Measurements from ENCODE around the gene IGFALS.

IGFALS gene

DNA sequence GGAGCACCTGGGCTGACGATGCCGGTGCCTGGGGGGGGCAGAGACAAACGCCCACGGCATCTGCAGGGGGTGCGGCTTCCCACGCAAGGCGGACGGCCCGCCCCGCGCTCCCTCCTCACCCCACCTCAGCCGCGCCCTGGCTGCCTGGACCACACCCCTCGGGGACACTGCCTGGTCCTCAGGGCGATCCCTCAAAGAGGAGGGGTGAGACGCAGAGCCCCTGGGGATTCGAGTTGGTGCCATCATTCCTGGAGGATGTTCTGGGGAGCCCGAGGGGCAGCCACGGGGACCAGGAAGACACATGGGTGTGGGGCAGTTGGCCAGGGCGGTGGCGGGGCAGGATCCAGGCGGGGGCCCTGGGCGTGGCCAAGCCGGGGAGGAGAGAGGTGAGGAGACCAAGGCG is 3.9 kb downstream of the IGFALS start:
- DNase-seq (ENCODE audit: low spot score) = no peak

DNA sequence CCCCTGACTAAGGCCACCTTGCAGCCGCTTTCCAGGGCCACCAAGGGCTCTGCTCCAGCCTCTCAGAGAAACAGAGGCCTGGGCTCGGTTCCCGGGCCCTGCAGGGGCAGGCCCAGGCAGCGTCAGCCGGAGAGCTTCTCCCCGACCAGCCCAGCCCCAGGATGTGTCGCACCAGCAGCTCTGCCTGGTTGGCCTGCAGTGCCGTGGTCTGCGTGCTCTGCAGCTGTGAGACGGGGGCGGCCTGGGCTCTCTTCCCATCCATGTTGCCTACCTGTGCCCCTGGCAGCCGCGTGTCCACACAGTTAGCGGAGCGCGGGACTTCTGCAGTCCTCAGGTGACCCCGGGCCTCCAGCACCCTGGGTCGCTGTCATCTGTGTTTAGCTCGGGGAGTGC is 4.8 kb downstream of the IGFALS start:
- DNase-seq (ENCODE audit: low spot score) = no peak

DNA sequence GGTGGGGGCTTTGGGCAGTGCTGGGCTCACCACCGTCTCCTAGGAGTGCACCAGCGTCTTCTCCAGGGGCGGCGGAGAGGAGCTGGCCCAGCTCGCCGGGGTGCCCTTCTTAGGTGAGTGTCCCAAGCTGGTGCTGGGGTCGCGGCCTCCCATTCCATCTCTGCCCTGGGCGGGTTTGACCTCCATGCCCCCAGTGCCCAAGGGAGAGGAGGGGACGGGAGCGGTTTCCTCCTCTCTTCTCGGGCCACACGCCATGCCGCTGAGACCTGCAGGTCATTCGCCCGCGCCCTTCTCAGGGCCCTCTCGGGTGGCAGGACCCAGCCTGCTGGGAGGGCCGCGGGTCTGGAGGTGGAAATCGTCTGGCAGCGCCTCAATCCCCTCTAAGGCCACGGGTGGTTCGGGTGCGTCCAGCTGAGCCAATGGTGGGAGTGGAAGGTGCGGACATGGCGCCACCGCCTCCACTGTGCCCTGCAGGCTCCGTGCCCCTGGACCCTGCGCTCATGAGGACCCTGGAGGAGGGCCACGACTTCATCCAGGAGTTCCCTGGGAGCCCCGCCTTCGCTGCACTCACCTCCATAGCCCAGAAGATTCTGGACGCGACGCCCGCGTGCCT is 5.3 kb downstream of the IGFALS start:
- DNase-seq (ENCODE audit: low spot score) = no peak

DNA sequence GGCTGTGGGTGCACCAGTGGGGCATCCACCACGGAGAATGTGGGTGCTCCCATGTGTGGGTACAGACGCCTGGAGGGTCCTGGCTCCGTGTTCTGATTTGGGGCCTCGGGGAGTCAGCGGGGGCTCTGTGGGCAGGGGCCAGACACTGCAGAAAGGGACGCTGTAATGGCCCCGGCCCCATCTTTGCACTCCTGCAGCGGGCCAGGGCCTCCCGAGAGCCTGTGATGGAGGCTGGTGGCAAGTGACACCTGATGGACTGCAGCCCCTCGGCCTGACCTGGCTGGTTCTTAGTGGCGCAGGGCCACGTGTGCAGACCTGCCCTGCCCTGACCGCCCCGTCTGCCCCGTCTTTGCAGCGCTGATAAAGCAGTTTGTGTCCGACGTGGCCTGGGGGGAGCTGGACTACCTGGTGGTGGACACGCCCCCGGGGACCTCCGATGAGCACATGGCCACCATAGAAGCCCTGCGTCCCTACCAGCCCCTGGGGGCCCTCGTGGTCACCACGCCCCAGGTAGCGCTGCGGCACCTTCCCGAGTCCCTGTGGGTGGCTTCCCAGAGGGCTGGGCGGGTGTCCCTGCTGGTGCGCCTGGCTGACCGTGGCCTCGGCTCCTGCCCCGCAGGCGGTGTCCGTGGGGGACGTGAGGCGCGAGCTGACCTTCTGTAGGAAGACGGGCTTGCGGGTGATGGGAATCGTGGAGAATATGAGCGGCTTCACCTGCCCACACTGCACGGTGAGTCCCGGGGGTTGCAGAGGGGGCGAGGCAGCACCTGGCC is 6.0 kb downstream of the IGFALS start:
- no peak for DNase-seq (ENCODE audit: low spot score)

DNA sequence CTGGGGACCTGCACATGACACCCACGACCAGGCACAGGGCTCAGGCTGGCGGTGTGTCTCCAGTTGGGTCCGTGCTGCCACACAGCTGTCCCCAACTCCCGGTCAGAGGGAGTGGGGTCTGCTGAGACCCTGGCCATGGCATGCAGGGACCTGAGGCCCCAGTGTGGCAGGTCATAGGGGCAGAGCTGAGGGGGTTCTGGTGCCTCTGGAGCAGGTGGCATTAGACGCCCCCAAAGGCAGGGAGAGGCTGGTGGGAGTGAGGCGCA is 6.5 kb downstream of the IGFALS start:
- DNase-seq (ENCODE audit: low spot score) = no peak

DNA sequence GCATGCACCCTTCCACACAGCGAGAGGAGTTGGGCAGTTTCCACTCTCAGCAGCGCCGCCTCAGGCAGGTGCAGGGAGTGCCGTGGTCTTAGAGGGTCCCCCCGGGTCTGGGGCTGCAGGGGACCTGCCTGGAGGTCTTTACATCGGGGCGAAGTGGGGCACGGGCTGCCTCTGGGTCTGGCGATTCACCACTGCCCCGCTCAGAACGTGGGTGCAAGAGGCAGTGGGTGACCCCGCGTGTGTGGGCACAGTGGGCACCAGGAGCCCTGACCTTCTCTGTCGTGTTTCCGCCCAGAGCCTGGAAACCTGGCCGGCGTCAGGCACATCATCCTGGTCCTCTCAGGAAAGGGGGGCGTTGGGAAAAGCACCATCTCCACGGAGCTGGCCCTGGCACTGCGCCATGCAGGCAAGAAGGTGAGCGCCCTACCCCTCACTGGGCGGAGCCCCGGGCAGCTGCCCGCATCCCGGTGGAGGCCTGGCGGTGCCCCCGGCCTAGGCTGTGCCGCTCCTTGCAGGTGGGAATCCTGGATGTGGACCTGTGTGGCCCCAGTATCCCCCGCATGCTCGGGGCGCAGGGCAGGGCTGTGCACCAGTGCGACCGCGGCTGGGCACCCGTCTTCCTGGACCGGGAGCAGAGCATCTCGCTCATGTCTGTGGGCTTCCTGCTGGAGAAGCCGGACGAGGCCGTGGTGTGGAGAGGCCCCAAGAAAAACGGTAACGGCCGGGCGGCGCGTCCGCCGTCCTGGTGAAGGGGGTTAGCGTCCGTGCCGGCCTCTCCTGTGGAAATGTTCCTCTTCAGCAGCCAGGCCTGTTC is 7.1 kb downstream of the IGFALS start:
- DNase-seq (ENCODE audit: low spot score) = no peak

DNA sequence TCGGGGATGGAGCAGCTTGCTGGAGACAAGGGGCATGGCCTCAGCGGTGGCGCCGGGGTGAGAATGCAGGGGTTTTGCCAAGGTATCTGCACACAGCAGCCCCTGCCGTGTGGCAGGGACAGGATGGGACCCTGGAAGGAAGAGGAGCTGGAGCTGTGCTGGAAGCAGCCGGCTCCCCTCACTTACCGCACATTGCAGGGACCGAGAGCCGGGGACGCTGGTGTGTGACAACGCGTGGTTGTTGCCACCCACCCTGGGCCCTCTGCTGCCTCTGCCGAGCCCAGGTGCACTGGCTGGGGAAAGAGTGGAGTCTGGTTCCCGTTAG is 7.7 kb downstream of the IGFALS start:
- no peak for DNase-seq (ENCODE audit: low spot score)

DNA sequence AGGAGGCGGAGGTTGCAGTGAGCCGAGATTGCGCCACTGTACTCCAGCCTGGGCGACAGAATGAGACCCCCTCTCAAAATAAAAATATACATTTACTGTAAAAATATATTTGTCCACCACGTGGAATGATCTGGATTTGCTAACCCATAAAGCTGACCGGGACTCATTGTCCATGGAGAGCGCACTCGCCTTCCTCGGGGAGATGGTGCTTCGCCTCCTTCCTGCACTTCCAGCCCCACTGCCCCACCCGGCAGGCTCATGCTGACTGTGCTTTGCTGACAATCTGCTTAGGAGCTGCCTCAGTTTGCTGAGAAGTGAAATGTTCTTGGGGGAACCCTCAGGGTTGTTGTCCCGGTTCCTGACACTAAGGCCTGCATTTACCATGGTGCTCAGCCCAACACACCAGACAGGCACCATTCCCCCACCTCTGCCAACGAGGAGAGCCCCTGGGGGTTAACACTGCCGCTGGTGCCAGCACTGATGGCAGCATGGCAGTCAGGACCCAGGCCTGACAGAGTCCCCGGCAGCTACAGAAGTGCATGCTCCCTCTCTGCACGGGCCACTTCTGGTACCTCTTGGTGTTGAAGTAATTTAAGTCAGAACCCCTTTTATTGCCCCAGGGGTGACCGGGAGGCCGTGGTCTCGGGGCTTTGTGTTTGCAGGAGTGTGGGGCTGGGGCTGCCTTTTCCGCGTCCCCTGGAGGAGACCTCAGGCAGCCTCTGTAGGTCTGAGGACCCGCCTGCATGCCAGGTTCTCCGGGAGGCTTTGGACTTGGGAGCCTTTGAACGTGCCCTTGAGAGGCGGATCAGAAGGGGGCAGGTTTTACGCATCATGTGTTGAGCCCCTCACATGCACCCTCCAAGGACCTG is 8.3 kb downstream of the IGFALS start:
- no peak for DNase-seq (ENCODE audit: low spot score)

DNA sequence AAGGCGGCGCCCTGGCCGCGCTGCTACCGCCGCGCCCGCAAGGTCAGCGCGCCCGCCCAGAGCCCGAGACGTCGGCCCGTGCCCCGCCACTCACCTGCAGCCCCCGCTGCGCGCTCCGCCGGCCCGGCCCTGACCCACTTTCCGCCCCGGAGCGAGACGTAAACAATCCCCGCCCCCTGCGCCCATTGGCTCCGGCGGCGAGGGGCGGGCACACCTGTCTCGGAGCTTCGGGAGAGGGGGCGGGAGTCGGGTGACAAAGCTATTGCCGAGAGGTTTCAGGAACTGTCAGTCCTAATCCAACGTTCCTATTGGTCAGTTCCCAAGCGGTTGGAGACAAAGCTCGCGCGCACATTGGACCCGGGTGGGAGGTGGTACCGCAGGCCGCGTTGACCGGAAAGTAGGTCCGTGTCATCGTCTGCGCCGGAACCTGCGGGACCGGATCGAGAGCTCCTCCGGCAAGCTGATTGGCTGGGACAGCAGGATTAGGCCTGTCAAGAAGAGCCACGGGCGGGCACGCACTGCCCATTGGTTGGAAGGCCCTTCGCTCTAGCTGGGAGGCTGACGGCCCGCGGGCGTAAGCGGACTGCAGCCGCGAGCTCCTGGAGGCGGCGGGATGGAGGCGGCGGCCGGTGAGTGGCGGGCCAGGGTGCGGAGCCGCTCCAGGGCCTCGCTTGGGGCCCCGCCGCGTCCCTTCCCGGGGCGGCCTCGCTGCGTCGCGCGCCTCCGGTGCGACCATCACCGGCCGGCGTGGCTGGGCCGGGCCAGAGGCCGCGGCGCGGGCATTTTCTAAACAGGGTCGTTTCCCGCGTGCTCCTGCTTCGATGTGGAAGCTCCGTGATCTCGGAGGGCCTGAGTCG is 10.9 kb downstream of the IGFALS start, which contains the start of the genes NUBP2 and SPSB3:
TSS of gene NUBP2 (plus strand) at position 553 of the 857 bp plus-strand sequence. CDS start at position 614, 61 bp downstream.
TSS of gene SPSB3 (minus strand) at position 164 of the 857 bp plus-strand sequence. CDS start 1,088 bp downstream, outside the sequence.
- peak; percentile 100 for DNase-seq (ENCODE audit: low spot score)

DNA sequence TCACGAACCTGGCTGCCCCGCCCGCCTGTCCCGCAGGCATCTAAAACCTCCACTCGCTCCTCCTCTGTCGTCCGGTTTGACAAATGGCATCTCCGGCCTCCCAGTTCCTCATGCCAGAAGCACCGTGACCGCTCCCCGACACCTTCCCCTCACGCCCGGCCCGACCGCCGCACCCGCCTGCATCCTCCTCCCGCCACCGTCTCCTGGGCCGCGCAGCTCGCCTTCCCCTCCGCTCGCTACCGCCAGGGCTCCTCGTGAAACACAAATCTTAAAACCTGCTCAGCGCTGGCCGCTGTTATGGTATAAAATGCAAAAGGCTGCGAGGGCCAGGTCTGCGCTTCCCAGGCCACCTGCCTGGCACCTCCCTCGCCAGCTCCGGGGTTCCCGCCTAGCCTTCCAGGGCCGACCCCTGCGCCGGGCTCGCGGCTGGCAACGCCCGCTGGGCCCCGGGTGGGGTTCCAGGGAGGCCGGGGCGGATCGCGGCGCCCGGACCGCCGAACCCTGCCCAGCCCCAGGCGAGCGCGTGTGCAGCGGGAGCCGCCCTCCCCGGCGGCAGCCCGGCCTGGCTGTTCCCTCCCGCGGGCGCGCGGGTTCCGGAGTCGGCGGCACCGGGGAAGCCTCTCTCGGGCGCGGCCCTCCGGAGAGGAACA is 11.6 kb downstream of the IGFALS start:
- DNase-seq (ENCODE audit: low spot score) = no peak

DNA sequence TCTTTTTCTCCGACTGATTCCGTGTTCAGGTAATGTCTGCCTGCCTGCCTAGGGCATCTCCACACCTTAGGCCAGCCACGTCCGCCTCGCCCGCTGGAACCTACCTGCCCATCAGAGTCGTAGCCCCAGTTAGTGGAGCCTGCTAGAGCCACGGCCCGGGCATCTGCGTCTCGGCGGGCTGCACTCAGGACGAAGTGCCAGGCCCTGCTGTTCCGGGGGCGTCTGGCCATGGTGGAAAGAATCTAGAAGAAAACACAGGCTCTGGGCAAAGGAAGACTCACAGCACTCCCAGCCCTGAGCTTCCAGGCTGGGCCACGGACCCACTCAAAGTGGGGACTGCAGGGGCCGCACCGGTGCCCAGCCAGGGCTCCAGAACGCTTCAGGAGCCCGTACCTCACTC is 12.3 kb downstream of the IGFALS start:
- no peak for DNase-seq (ENCODE audit: low spot score)

DNA sequence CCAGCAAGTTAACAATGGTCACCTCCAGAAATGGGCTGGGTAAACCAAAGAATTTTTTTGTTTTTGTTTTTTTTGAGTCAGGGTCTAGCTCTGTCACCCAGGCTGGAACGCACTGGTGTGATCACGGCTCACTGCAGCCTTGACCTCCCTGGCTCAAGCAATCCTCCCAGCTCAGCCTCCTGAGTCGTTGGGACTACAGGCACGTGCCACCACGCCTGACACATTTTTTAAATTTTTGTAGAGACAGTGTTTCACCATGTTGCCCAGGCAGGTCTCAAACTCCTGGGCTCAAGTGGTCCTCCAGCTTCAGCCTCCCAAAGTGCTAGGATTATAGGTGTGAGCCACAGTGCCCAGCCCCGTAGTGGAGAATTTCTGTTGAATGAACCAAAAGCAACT is 12.8 kb downstream of the IGFALS start:
- no peak for DNase-seq (ENCODE audit: low spot score)

DNA sequence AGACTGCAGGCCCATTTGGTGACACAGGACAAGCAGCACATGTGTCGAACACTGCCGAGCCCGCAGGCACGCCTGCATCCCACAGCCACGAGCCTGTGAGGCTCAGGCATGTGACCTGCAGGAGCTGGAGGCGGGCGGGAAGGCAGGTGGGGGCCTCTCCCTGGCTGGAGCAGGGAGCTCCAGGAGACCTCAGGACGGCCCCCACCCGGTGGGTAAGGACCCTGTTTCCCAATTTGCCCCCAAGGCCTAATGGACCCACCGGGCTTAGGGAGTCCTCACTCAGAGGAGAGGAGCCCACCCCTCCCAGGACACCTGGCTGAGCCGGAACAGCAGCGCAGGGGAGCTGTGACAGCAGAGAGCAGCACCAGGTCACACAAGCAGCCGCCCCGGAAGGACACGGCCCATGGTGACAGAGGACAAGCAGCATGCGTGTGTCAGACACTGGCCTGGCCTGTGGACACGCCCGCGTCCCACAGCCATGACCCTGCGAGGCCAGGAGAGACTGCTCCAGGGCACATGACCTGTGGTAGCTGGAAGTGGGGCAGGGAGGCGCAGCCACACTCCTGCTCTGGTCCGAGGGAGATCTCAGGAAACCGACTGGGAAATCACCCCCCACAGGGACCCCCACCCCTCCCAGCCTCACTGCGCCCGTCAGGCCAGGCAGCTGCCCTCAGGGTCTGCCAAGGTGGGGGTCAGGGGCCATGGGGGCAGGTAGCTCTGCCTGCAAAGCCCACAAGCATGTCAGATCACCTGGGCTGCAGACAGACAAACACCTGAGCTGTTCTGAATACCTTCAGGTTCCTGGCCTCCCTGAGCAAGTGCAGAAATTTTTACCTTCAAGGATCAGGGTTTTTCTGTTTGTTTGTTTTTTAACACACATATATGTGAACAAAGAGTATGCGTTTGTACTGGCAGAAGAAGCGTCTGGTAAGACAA is 13.5 kb downstream of the IGFALS start:
- no peak for DNase-seq (ENCODE audit: low spot score)

DNA sequence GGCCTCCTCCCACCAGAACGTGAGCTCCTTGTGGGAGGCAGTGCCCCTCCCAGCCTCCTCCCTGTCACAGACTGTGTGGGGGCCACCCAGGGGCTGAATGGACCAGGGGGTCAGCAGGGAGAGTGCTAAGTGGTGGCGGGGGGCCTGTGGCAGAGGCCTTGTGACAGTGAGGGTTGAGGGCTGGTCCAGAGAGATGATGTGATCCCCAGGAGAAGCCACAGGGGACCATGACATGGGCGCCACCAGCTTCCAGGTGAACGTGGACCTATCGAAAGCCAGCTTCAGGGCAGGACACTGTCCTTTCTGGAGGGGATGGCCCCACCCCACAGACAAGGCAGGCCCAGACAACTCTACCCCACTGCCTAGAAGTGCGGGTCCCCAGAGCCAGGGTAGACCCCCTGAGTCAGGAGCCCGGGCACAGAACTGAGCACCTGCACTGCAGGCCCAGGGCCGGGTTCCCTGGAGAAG is 14.2 kb downstream of the IGFALS start:
- no peak for DNase-seq (ENCODE audit: low spot score)

DNA sequence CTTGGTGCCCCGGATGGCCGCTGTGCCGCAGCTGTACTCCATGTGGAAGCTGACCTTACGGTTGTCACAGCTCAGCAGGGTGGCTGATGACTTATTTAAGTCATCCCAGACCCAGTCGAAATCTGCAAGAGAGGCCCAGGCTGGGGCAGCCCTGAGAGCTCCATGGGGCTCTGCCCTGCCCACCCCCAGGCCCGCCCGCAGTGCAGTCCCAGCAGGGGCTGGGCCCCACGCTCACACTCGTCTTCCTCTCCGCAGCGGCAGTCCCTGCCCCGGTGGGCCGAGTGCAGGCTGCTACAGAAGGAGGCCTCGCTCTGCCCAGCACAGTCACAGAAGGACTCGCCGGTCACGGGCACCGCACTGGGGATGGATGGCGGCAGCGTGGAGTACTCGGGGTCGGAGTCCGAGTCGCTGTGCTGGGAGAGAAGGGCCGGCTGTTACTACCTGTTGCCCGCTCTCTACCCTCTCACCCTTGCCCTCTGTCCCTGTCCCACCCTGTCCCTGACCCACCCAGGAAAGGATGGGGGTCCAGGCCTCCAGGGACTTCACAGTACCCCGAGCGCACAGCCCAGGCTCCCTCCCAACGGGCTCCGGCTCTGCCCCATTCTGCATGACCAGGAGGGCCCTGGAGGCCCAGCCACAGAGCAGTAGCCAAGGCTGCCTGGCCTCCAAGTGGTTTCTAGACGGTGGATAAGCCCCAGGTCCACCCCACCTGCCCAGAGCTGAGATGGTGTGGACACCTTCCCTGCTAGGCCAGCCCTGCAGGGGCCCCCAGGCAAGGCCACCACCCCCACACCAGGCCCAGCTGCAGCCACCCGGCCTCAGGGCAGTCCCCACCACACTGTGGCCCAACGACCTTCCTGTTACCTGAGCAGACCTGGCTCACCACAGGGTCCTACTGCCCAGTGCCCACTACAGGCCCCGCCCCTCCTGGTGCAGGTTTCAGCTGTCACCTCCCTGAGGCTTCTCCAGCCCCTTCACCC is 15.0 kb downstream of the IGFALS start:
- DNase-seq (ENCODE audit: low spot score) = no peak

DNA sequence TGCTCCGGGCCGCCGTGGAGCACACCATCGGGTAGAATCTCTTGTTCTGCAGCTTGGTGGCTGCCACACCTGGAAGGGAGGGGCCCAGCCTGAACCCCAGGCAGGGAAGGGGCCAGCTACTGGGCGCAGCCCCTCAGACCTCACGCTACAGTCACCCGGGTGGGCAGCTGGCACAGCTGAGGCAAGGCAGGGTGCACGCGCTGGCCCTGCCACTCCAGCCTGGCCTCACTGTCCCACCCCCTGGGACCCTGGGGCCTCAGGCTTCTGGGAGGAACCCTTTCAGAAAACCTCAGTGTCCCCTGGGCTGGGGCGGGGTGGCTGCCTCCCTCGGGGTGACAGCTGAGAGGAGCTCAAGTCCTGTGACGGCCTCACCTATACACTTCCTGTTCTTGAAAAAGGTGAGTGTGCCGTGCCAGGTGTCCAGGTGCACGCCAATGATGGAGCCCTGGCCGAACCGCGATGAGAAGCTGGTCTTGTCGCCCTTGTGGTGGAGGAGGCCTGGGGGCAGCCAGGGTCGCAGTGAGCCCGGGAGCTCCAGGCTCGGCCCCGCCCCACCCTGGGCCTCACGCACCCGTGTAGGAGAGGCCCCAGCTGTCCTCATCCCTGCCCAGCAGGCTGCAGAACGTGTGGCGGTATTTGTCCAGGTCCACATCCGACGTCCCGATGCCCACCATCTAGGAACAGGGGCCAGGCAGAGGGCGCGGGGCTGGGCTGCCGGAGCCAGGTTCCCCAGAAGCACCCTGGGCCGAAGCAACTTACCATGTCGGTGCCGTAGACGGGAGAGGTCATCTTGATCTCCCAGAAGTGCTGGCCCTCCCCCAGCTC is 15.9 kb downstream of the IGFALS start:
- DNase-seq (ENCODE audit: low spot score) = no peak

DNA sequence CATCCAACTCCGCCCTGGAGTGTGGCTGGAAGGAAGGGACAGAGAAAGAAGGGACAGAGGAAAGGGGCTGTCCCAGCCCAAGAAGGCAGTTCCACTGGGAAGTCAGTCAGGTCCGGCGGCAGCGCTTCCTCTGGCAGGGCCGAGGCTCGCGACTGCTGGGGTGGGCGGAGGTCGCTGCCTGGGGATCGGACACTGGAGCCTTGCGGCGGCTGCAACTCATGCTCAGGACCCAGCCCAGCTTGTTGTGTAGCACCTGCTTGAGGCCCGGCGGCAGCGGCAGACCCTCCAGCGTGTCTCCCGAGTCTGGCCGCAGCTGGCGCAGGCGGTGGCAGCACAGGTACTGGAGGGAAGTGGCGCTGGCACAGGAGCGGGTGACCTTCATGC is 16.5 kb downstream of the IGFALS start:
- no peak for DNase-seq (ENCODE audit: low spot score)

DNA sequence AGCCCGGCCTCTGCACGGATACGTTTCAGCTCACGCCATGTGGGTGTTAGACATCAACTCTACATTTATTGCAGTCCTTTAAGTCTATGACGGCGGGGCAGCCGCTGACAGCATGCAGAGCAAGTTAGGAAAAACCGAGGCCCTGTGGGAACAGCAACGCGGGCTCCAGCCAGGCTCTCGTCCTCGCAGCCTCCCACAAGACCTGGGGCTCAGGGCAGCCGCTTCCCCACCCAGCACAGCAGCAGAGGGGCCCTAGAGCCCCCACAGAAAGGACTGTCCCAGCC is 16.9 kb downstream of the IGFALS start:
- DNase-seq (ENCODE audit: low spot score) = no peak
